Tibial nerve (tissue), 3 donors: ENCODE measurements around the gene CFAP46.

Experiments
- EP300 ChIP-seq, 2 donors: sonication (generic); formaldehyde crosslinking; IDR thresholded peaks; one replicate each; pipeline ENCODE4 v1.6.1; 2017; ENCODE audit warnings: antibody characterized with exemption in 2 of 2, mild to moderate bottlenecking in 1 of 2
- POLR2A ChIP-seq, 2 donors: fragments of 450-650 bp; IDR thresholded peaks; one replicate each; pipeline ENCODE4 v1.6.1; 2017; ENCODE audit warnings: antibody characterized with exemption in 2 of 2, mild to moderate bottlenecking in 2 of 2, moderate library complexity in 2 of 2

- no peak for TF ChIP-seq POLR2A (IDR thresholded peaks at IDR 0.05)
- TF ChIP-seq EP300 (IDR thresholded peaks at IDR 0.05) = no peak
These were observed 61.0 kb downstream of the CFAP46 start for GRCh38 chr10:132881186-132881920.
